ENCODE results near the gene IFNAR1.

DNA sequence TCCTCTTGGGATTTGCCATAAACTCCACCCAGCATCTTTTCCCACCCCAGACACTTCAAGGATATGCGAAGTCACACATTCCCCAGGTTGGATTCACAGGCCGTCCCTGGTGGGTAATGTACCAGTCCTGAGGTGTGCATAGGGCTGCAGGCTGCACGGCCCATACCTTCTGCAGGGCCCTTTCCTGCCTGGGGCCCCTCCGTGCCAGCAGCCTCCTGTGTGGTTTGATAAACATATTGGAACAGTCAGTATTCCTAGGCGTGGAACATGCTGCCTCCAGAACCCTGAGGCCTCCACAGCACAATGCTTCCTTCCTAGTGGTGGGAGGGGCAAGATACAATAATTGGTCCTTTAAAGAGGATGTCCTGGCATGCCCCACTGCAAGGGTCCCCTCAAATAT lies 32.0 kb upstream of the IFNAR1 start:
- TF ChIP-seq, protein P1, sequence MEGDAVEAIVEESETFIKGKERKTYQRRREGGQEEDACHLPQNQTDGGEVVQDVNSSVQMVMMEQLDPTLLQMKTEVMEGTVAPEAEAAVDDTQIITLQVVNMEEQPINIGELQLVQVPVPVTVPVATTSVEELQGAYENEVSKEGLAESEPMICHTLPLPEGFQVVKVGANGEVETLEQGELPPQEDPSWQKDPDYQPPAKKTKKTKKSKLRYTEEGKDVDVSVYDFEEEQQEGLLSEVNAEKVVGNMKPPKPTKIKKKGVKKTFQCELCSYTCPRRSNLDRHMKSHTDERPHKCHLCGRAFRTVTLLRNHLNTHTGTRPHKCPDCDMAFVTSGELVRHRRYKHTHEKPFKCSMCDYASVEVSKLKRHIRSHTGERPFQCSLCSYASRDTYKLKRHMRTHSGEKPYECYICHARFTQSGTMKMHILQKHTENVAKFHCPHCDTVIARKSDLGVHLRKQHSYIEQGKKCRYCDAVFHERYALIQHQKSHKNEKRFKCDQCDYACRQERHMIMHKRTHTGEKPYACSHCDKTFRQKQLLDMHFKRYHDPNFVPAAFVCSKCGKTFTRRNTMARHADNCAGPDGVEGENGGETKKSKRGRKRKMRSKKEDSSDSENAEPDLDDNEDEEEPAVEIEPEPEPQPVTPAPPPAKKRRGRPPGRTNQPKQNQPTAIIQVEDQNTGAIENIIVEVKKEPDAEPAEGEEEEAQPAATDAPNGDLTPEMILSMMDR (IDR thresholded peaks at IDR 0.05), result no peak
- no peak for TF ChIP-seq POLR2A (IDR thresholded peaks at IDR 0.05)

All from testis (tissue), 2 donors.